GM12878 (cell line): ENCODE data around the gene MGRN1. TPM values are rescaled to one million over a fixed set of nuclear protein-coding genes. Genes with fewer than 3 reads are reported as not detected.

Experiments used
- ATAC-seq: fragments of 200-7000 bp; cut with Tn5 transposase; 3 replicates; pipeline ENCODE4 v1.9.1; 2020; ENCODE audit warnings: mild to moderate bottlenecking, moderate library complexity
- BruUV-seq: library from RNA; stranded (reverse); fragments of 400-500 nt; replicated peaks from 2 replicates; lab custom pipeline; 2021; lab: Mats Ljungman, UMichigan
- CTCF ChIA-PET: fragments of 300-600 bp; sonication (Branson Sonifier 250); formaldehyde crosslinking; extraction: SDS; loops from one replicate; lab custom pipeline; 2021; ENCODE audit warnings: inconsistent platforms; lab: Yijun Ruan, JAX
- POLR2A ChIA-PET: fragments of 350-600 bp; formaldehyde crosslinking; extraction: SDS; loops from one replicate; lab custom pipeline; 2021; ENCODE audit warnings: inconsistent platforms; lab: Charles Lee
- RAD21 ChIA-PET: fragments of 300-600 bp; sonication (Branson Sonifier 250); formaldehyde crosslinking; loops from one replicate; lab custom pipeline; 2023; ENCODE audit warnings: antibody characterized with exemption; ENCODE audit not compliant: unreplicated experiment; lab: Charles Lee
- SMC1A ChIA-PET: fragments of 300-600 bp; sonication (Branson Sonifier 250); formaldehyde crosslinking; loops from one replicate; lab custom pipeline; 2023; ENCODE audit not compliant: unreplicated experiment, uncharacterized antibody; lab: Charles Lee
- DNase-seq: peaks from one replicate; pipeline ENCODE4 v3.0.0-alpha.2; 2011; ENCODE audit warnings: low read depth, low spot score
- FAIRE-seq: peaks from 3 replicates; lab custom pipeline; 2011; peaks lifted over from hg19 to GRCh38; lab: Jason Lieb, UNC
- H2AFZ ChIP-seq: 2 replicates; pipeline ENCODE4 v1.6.0; 2011; ENCODE audit warnings: low read depth, low read length, control low read depth; ENCODE audit not compliant: control insufficient read depth
- H3K27ac ChIP-seq: 2 replicates; pipeline ENCODE4 v1.5.1; 2011; ENCODE audit warnings: control low read depth; ENCODE audit not compliant: control insufficient read depth, insufficient read depth
- H3K27me3 ChIP-seq, 2 experiments: replicated peaks in 1 of 2; 2 replicates each; pipeline versions ENCODE4 v1.6.0 to v1.6.1; 2011; ENCODE audit warnings: low read length in 1 of 2; ENCODE audit not compliant: control insufficient read depth in 2 of 2, insufficient read depth in 2 of 2
- H3K36me3 ChIP-seq, 2 experiments: 2 replicates each; pipeline ENCODE4 v1.5.1; 2011; ENCODE audit warnings: low read length in 1 of 2; ENCODE audit not compliant: control insufficient read depth in 2 of 2, insufficient read depth in 2 of 2
- H3K4me1 ChIP-seq: 2 replicates; pipeline ENCODE4 v1.6.1; 2011; ENCODE audit warnings: mild to moderate bottlenecking, low read length, moderate library complexity, mixed read lengths; ENCODE audit not compliant: control insufficient read depth, insufficient read depth
- H3K4me2 ChIP-seq: 2 replicates; pipeline ENCODE4 v1.6.0; 2011; ENCODE audit warnings: control low read depth; ENCODE audit not compliant: control insufficient read depth, insufficient read depth
- H3K4me3 ChIP-seq: fragments of 200-600 bp; sonication (generic); 2 replicates; pipeline ENCODE4 v1.5.1; 2016
- H3K79me2 ChIP-seq: 2 replicates; pipeline ENCODE4 v1.6.0; 2011; ENCODE audit warnings: low read length; ENCODE audit not compliant: control insufficient read depth, insufficient read depth
- H3K9ac ChIP-seq: 2 replicates; pipeline ENCODE4 v1.8.0; 2011; ENCODE audit warnings: low read length, control low read depth, mixed read lengths; ENCODE audit not compliant: control insufficient read depth, insufficient read depth
- H3K9me3 ChIP-seq: replicated peaks from 3 replicates; pipeline ENCODE4 v1.5.1; 2011; ENCODE audit warnings: mild to moderate bottlenecking, low read length; ENCODE audit not compliant: control insufficient read depth, insufficient read depth
- H4K20me1 ChIP-seq: 2 replicates; pipeline ENCODE4 v1.6.0; 2011; ENCODE audit not compliant: control insufficient read depth, insufficient read depth
- RFX5 ChIP-seq: IDR thresholded peaks from 2 replicates; pipeline ENCODE4 v1.6.1; 2011; ENCODE audit warnings: low read depth, low read length, improper control_type of control experiment
- SP1 ChIP-seq: IDR thresholded peaks from one replicate; pipeline ENCODE4 v1.6.1; 2011; ENCODE audit warnings: low read depth, low read length
- WGBS: methylation state at CpG from one replicate; pipeline ENCODE4 v1.1.6; 2016; ENCODE audit warnings: low lambda C conversion rate; ENCODE audit not compliant: insufficient replicate concordance, insufficient coverage; ENCODE audit errors: missing lambda C conversion rate; 5-methylcytosine and 5-hydroxymethylcytosine counted together
- in situ Hi-C: fragments of 300-500 bp; cut with MboI; formaldehyde crosslinking; loops from 9 replicates; pipeline ENCODE4 v1.14.3; 2018; ENCODE audit warnings: mixed read lengths
- intact Hi-C: fragments of 100-400 bp; cut with micrococcal nuclease; formaldehyde crosslinking; loops from one replicate; pipeline ENCODE4 v1.14.2; 2022; ENCODE audit not compliant: unreplicated experiment
- polyA plus RNA-seq, 11 experiments: library from polyadenylated mRNA; depleted of rRNA in 4 of 11; unstranded in 6 of 11; stranded (reverse) in 5 of 11; fragments of >200 nt; fragmentation: Nextera tagmentation in 4 of 11; fragmentation: Illumina TruSeq in 1 of 11; extraction: Ambion mirVana in 4 of 11; extraction: Trizol in 1 of 11; gene quantifications; 1 replicate in 1 of 11; 2 replicates in 10 of 11; pipeline versions ENCODE4 v1.2.1 to v1.2.3, GENCODE V29; 2011 to 2016; ENCODE audit warnings: inconsistent platforms in 2 of 11, missing spikeins in 2 of 11, low read depth in 1 of 11
- total RNA-seq, 4 experiments: library from RNA; depleted of rRNA in 3 of 4; stranded (reverse); fragments of >200 nt in 3 of 4; fragmentation: Illumina TruSeq in 1 of 4; extraction: Trizol in 1 of 4; gene quantifications; 2 replicates each; pipeline versions ENCODE4 v1.2.1 to v1.2.3, GENCODE V29; 2013 to 2021
- TF ChIP-seq, protein P1 (sequence below): IDR thresholded peaks from 2 replicates; pipeline ENCODE4 v1.6.1; 2012; ENCODE audit warnings: low read depth, low read length, improper control_type of control experiment
- TF ChIP-seq, protein P2 (sequence below): IDR thresholded peaks from 2 replicates; pipeline ENCODE4 v1.6.1; 2011; ENCODE audit warnings: borderline replicate concordance, low read depth, mild to moderate bottlenecking, moderate library complexity, low read length; ENCODE audit not compliant: insufficient read depth, poor library complexity, severe bottlenecking

The MGRN1 gene
- total and polyA plus RNA-seq, 10 of the 15 experiments (the other 5 are each of a cell fraction or from before 2014, with no cell fraction given) = 0.35 to 86.7 (median 14.6) TPM

DNA sequence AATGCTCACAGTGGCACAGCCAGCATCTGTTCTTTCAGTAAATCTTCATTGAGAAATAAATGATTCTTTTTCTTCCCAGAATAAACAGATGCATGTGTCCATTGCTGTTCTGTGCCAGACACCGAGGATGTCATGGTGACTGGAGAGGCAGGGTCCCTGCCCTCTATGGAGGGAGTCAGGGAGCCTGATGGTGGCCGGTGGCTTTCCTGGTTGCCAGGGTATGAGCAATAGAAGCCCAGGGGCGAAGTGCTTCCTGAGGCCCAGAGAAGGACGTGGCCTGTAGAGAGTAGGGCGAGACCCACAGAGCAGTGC, 38.8 kb downstream of the MGRN1 start:
- Histone ChIP-seq H3K27ac (no peak overlapping the region), H3K27me3 (no peaks in the 10 kb centered on the region), H3K9ac (no peak overlapping the region), H3K9me3 (no peaks in the 10 kb centered on the region), H4K20me1 (no peaks in the 10 kb centered on the region), H2AFZ (no peak overlapping the region), H3K4me3 (no peak overlapping the region), H3K4me2 (no peak overlapping the region), H3K36me3 (peaks cover 18 to 29% of the 10 kb centered on the region in 2 experiments; a peak in 3 of 4 replicates), H3K79me2 (no peaks in the 10 kb centered on the region), H3K4me1 (peaks cover 16% of the 10 kb centered on the region)
- intact Hi-C loops (no loop called here), in situ Hi-C loops (no loop called here)
- RAD21 ChIA-PET = no interaction called here
- no peak for DNase-seq
- WGBS = 75% methylated on average over 5 of the region's 5 CpGs
- CTCF ChIA-PET = no interaction called here
- ATAC-seq = no peak
- FAIRE-seq = no peak
- POLR2A ChIA-PET = no interaction called here
- no TSS peak for BruUV-seq
- no peak for TF ChIP-seq RFX5
- SMC1A ChIA-PET = no interaction called here

DNA sequence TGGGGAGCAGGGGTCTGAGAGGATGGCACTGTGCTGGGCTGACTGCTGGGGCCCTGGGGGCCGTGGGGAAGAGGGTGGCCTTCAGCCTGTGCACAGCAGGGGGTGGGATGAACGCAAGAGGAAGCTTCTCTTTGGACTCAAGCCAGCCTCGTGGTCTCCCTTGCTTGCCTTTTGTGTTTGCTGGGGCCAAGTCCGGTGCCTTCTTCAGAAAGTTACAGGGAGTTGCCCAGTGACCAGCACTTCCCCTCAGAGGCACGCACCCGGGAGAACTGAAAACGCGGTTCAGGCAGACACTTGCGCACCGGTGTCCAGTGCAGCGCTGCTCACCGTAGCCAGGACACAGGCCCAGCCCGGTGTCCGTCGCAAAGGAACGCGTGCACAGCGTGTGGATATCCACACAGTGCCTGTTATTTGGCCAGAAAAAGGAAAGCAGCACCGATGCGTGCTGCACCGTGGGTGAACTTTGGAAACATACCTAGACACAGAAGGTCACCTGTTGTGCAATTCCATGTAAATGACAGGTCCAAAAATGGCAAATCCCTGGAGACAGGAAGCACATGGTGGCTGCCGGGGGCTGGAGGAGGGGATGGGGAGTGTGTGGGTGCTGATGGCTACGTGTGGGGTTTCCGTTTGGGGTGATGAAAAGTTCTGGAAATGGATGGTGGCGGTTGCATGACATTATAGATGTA, 39.3 kb downstream of the MGRN1 start:
- in situ Hi-C loops (no loop called here), intact Hi-C loops (no loop called here)
- Histone ChIP-seq H3K36me3 (peaks cover 18 to 30% of the 10 kb centered on the region in 2 experiments; a peak in 3 of 4 replicates), H4K20me1 (no peaks in the 10 kb centered on the region), H2AFZ (no peak overlapping the region), H3K79me2 (no peaks in the 10 kb centered on the region), H3K4me3 (no peak overlapping the region), H3K4me2 (no peak overlapping the region), H3K9me3 (no peaks in the 10 kb centered on the region), H3K27me3 (no peaks in the 10 kb centered on the region), H3K27ac (no peak overlapping the region), H3K9ac (no peak overlapping the region), H3K4me1 (peaks cover 16% of the 10 kb centered on the region)
- ChIA-PET RAD21 (no interaction called here), SMC1A (no interaction called here), CTCF (no interaction called here), POLR2A (no interaction called here)
- DNase-seq = no peak
- no peak; the same call in 2 of the 3 replicates for ATAC-seq
- FAIRE-seq = no peak
- no TSS peak for BruUV-seq
- 87% methylated on average over 25 of the region's 25 CpGs for WGBS
- TF ChIP-seq, protein P1, sequence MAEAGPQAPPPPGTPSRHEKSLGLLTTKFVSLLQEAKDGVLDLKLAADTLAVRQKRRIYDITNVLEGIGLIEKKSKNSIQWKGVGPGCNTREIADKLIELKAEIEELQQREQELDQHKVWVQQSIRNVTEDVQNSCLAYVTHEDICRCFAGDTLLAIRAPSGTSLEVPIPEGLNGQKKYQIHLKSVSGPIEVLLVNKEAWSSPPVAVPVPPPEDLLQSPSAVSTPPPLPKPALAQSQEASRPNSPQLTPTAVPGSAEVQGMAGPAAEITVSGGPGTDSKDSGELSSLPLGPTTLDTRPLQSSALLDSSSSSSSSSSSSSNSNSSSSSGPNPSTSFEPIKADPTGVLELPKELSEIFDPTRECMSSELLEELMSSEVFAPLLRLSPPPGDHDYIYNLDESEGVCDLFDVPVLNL = no peak
- TF ChIP-seq, protein P2, sequence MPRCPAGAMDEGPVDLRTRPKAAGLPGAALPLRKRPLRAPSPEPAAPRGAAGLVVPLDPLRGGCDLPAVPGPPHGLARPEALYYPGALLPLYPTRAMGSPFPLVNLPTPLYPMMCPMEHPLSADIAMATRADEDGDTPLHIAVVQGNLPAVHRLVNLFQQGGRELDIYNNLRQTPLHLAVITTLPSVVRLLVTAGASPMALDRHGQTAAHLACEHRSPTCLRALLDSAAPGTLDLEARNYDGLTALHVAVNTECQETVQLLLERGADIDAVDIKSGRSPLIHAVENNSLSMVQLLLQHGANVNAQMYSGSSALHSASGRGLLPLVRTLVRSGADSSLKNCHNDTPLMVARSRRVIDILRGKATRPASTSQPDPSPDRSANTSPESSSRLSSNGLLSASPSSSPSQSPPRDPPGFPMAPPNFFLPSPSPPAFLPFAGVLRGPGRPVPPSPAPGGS = peak; percentile 17
- TF ChIP-seq SP1 = no peak
